Measurements from ENCODE around the gene HYKK.
A peak's percentile ranks its signal among the peaks of the same experiment; 100 is the strongest.
"Not testable (repeated sequence)": the region's sequence is repeated elsewhere in the genome, so short reads cannot be mapped to it uniquely, and the experiment has no call there.

The HYKK gene

DNA sequence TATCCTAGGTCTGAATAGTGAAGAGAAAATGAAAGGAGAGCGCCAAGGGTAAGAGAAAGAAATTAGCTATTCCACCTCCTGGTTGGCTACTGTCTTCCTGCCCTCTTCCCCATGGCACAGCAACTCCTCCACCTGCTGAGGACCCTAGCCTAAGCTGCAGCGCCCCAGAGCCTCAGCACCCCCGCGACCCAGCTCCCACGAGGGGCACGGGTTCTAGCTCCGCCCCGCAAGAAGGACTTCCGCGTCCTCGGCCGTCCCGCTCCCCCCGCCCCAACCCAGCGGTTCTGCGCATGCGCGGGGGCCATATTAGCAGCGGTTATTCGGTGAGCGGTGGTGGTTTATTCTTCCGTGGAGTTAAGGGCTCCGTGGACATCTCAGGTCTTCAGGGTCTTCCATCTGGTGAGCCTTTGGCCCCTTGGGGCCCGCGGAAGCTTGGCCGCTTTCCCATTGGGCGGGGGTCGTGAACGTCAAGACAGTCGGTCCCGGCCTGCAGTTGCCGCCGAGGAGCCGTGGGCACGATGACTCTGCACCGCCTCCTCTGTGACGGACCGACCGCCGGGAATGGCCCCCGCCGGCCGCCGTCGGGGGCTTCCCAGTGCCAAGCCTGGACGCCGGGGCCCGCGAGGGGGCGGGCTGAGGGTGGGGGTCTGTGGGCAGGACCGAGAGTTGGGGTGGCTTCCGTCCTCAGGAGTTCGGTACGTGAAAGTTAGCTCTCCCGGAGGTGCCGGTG is 32.9 kb downstream of the HYKK start, which contains the start of gene PSMA4:
TSS of gene PSMA4 (plus strand) at position 304 of the 730 bp plus-strand sequence. CDS start 1,484 bp downstream, outside the sequence.
- DNase-seq (ENCODE audit: low read depth) = peak; percentile 76

DNA sequence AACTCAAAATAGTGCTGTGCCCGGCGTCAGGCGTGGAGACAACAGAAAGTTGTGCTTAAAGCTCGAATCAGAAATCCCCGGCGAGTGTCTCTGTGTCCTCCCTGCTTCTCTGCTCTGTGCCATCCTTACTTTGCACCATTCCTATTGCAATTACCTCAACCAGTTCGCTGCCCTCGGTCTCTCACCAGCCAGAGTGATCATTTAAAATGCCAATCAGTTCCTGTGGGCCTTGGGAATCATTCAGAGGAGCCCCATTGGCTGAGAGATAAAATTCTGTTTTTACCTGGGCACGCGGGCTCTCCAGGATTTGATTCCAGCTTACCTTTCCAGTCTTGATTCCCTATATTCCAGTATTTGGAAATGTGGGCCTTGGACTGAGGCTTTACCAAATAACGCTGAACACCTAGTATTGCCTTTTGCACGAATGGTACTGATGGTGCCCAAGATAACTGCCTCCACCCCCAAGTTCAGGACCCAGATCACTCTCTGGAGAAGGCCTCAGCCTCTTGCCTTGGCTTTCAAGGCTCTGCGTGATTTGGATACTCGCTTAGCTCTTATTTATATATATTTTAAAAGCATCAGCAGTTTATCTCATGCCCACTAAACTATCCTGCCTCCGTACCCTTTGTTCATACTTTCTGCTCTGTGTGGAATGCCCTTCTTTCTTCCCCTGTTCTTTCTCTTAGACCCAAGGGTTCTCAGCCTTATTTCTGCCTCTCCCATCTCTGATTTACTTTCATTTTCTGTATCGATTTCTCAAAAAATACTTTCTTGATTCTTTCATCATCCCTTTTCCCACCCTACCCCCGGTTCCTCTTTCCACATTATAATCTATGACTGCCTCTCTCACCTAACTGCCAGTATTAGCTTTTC is 33.7 kb downstream of the HYKK start:
- DNase-seq (ENCODE audit: low read depth) = peak; percentile 14

DNA sequence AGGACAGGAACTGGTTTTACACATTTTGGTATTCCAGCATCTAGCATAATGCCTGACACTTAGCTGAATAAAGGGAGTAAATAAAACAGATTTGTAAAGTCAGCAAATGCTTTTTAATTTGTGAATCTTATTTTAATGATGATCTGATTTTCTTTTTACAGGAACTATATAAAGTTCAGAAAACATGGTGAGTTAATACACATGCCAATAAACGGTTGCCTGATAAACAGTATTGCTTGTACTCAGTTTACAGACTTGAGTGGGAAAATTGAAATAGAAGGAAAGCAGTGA is 34.3 kb downstream of the HYKK start:
- DNase-seq (ENCODE audit: low read depth) = no peak

DNA sequence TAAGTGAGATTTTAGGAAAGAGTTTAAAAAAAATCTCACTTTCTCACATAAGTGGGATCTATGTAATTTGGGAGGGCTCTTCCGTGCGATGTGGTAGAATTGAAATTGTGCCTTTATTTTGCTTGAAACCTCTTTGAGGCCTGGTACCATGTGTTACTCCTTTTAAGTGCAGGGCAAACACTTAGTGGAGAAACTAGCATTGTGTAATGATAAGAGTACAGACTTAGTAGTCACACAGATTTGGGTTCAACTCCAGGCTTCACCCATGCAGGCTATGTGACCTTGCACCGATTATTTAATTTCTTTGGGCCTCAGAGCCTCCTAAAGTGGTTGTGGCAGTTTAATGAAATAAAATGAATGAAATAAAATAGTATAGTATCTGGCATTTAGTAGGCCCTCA is 35.3 kb downstream of the HYKK start:
- DNase-seq (ENCODE audit: low read depth) = no peak

DNA sequence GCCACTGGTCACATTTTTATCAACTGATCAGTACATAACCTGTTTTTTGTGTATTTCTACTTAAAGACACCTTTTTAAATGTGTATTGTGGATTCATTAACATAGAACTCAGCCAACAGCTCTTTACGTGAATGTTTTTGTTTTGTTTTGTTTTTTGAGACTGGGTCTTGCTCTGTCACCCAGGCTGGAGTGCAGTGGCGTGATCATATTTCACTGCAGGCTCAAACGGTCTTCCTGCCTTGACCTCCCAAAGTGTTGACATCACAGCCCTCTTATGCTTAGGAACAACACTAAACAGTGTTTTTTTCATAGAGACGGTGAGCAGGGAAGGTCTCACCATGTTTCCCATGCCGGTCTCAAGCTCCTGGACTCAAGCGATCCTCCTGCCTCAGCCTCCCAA is 42.8 kb downstream of the HYKK start:
- no peak for DNase-seq (ENCODE audit: low read depth)

DNA sequence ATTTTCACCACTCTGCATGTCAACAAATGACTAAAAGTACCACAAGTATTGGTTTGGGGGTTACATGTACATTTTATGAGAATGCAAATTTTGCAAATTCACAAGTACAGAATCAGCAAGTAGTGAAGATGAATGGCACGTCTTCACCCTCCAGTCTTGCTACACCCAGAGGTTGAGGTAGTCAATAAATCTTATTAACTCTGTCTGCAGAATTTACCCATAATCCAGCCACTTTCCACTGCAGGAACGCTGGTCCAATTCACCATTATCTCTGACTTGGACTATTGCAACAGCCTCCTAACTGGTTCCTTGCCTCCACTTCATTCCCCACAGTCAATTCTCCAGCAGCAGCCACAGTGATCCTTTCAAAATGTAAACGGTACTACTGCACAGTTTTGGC is 43.4 kb downstream of the HYKK start:
- no peak for DNase-seq (ENCODE audit: low read depth)

DNA sequence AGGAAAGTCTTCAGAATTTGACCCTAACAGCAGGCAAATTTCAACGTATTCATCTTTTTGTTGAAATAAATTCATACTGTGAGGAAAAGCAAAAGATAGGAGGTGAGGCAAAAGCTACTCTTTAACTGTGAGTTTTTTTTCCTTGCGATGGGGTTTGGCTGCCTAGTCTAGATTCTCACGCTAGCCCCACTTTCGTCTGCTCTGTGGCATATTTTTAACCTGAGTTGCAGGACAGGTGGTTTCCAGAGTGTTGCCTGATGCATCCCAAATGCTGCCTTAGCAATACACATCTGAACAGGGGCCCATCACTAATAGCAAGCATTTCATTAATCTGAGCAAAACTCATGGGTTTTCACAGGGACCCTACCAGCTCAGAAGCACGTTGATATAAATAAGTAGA is 44.5 kb downstream of the HYKK start:
- DNase-seq (ENCODE audit: low read depth) = no peak

DNA sequence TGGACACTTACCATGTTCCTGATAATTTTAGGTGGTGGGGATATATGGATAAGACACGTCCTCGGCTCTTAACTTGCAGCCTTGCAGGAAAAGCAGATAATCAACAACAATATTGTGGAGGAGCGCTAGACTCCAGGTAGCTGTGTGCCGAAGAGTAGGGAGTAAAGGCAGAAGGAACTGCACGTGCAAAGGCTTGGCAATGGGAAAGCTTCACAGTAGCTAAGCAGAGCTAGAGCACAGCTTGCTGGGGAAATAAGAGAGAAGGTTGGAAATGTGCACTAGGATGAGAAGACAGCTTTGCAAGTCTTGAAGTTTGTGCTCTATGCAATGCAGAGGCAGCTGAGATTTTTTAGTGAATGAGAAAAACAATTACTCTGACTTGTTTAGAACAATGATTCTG is 45.2 kb downstream of the HYKK start:
- no peak for DNase-seq (ENCODE audit: low read depth)

DNA sequence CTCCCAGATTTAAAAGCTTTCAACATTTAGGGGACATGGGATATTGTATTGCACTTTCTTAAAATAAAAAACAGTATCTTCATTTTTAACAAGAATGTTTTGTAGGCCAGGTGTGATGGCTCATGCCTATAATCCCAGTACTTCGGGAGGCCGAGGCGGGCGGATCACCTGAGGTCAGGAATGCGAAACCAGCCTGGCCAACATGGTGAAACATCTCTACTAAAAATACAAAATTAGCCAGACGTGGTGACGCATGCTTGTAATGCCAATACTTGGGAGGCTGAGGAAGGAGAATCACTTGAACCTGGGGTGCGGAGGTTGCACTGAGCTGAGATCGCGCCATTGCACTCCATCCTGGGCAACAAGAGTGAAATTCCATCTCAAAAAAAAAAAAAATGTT is 52.8 kb downstream of the HYKK start:
- DNase-seq (ENCODE audit: low read depth) = not testable (repeated sequence)

DNA sequence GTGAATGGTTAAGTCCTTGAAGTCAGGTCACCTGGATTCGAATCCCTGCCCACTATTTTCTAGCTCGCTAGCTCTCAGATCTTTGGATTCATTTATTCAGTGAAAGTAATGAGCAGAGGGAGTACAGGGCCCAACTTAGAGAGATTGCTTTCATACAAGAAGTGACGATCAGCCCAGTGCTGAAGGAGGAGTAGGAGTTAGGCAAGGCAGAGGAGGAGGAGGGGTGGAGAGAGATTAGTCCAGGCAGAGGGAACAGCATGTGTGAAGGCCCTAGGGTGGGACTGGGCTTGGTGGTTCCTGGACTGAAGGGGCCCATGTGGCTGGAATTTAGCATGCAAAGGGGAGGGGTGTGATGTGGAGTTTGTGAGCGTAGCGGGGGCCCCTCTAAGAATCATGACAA is 54.1 kb downstream of the HYKK start:
- DNase-seq (ENCODE audit: low read depth) = no peak

DNA sequence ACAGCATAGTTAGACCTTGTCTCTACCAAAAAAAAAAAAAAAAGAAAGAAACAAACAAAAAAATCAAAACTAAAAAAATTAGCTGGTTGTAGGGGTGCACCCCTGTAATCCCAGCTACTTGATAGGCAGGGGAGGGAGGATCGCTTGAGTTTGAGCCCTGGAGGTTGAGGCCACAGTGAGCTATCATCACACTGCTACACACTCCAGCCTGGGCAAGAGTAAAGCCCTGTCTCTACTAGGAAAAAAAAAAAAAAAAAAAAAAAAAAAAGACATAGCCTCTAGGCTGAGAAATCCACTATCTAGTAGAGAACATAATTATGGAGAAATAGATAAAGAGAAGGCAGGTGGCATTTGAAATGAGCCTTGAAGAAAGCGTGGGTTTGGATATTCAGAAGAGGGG is 55.7 kb downstream of the HYKK start:
- DNase-seq (ENCODE audit: low read depth) = no peak

DNA sequence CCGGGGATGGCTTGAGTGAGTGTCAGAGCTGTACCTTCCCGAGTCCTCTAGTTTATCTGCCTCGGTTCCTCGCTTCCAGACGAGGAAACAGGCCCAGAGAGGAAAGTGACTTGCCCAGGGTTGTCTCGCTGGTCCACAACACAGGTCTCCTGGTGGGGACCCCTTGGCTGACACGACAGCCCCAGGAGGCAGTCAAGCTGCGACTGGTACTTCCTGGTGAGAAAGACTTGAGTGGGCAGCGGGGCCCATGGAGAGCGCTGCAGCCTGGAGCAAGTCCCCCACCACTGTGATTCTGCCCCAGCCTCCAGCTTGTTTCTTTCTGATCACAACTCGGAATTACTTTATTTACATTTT is 57.3 kb downstream of the HYKK start:
- DNase-seq (ENCODE audit: low read depth) = no peak

DNA sequence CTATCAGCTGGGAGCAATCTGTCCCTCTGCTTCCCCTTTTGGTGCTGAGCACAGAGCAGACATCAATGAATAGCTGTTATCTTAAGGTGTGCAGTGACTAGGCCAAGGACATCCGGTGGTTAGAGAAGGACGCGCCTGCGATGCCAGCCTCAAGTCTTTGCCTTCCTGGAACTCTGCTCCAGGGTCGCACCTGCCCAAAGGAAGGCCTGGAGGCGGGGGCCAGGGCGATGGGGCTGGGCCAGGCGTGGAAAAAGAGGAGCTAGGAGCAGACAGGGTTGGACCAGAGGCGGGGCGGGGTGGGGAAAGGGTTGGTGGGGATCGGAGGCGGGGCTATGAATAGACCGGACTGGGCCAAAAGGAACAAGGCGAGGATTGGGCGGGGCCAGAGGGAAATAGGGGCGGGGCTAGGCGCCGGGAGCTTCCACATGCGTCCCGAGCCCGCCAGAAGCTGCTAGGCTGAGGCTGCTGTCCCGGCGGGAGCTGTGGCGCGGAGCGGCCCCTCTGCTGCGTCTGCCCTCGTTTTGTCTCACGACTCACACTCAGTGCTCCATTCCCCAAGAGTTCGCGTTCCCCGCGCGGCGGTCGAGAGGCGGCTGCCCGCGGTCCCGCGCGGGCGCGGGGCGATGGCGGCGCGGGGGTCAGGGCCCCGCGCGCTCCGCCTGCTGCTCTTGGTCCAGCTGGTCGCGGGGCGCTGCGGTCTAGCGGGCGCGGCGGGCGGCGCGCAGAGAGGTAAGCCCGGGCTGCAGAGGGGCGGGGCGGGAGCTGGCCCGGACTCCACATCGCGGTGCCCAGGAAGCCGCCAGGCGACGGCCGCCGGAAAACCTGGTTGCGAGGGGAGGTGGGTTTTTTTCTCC is 57.9 kb downstream of the HYKK start, which contains the start of gene CHRNA5:
TSS of gene CHRNA5 (plus strand) at position 424 of the 854 bp plus-strand sequence. CDS start at position 624, 200 bp downstream.
- DNase-seq (ENCODE audit: low read depth) = peak; percentile 79

DNA sequence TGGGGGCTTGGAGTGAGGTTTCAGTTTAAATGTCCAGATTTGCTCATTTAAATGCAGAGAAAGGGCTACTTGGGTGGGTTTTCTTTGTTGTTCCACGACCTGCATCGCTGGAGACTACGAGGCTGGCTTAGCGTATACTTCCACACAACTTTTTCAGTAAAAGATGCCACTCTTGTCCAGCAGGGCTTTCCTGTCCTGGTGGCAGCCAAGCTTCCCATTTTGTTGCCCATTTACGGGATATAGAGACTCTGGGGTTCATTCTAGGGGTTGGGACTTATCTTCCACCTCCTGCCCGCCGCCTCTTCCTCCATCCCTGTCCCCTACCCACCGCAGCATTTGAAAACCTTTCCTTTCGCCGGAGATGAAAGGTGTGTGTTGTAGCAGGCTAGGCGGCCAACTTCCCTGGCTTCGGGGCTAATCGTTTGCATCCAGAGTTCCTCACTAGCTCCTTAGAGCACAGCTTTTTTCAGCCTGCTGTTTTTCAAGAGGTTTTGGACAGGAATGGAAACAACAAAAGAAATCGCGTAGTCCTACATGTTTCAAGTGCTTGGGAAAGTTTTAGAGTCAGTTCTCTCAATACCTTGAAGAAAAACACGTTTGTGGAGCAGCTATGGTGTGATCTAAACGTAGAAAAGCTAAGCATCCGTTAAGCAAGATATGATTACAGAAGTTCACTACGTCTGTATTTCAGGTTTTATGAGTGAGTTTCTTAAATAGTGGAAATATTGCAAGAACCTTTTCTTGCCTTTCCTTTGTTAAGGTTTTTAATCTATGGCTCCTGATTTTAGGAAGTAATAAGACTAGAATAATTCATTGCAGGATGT is 58.8 kb downstream of the HYKK start:
- peak; percentile 33 for DNase-seq (ENCODE audit: low read depth)

DNA sequence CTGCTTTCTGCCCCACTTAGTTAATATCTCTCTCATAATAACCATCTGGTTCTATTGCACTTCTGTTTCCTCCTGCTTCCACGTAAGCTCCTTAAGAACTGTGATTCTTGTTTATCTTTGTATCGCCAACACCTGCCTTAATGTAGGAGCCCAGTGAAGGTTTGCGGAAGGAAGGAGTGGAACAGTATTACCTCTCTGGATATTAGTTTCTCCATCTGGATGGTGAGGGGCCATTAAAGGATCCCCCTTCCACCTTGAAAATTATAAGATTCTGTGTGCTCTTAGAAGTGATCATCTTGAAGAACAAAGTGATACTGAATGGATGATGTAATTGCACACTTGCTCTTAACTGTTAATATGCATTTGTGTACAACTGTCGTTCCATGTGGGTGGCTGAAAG is 60.2 kb downstream of the HYKK start:
- no peak for DNase-seq (ENCODE audit: low read depth)

DNA sequence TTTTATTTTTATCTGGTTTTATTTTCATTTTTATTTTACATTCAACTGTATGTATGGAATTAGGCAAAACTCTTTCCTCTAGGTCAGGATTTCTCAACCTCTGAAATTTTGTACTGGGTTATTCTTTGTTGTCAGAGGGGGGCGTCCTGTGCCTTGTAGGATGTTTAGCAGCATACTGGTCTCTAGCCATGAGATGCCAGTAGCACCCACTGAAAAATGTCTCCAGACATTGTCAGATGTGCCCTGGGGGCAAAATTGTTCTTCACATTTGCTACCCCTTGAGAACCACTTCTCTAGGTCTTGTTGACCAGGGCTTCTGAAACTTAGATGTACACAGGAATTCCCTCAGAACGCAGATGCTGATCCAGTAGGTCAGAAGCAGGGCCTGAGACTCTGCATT is 63.3 kb downstream of the HYKK start:
- DNase-seq (ENCODE audit: low read depth) = no peak

DNA sequence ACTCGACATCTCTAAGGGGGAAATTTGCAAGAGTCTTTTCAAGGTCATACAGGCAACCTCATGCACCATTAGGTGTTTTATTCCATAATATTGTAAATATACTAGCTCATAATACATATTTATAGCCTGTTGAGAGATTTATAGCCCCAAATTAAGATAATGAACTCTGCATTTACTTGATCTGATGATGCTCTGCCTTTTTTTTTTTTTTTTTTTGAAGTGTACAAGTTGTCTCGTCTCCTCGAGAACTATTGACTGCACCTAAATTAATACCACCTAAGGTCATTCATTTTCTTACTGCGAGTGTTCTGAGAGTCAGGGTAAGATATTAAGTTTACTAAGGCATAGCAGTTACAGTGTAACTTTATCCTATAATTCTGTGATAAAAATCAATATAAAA is 64.0 kb downstream of the HYKK start:
- no peak for DNase-seq (ENCODE audit: low read depth)

DNA sequence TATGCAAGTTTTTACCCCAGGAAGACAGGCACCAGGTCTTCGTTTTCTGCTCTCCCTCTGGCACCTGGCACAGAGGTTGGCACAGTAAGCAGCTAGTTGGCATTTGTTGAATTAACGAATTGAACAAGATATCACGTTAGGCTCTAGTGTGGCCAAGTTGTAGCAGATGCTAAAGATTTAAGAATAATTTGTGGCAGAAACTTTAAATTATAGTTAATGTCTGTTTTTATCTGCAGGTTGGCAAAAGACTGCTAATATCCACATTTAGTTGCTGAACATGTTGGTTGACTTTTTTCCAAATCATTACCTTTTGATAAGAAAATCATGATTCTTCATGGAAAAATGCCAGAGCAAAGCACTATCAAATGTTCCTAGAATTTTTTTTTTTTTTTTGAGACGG is 66.0 kb downstream of the HYKK start:
- no peak for DNase-seq (ENCODE audit: low read depth)

DNA sequence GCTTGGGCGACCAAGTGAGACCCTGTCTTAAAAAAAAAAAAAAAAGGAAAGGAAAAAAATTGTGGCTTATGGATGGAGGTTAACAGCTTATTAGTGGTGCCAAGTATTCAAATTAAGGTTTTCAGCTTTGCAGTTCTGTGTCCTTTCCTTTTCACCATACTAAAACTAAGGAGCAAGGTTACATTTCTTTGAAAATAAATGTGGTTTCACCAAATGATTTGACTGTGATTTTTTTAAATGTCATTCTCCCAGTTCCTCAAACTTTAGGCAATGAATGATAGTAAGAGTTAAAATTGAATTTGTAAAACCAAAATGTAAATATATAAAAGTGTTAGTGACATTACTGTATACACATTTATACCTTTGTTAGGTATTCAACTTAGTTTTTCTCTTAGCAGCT is 67.6 kb downstream of the HYKK start:
- DNase-seq (ENCODE audit: low read depth) = no peak

Measured in HS-27A (cell line).